Right lobe of liver (tissue), 6 donors: ENCODE measurements around the gene EGFLAM. TPM values are rescaled to one million over a fixed set of nuclear protein-coding genes. Genes with fewer than 3 reads are reported as not detected.

Experiments used
- ATAC-seq, 4 donors: fragments of 200-7000 bp; cut with Tn5 transposase; one replicate each; pipeline ENCODE4 v1.9.1; 2020; ENCODE audit warnings: mild to moderate bottlenecking in 4 of 4, moderate library complexity in 4 of 4
- DNase-seq, 3 donors: peaks; one replicate each; pipeline ENCODE4 v3.0.0-alpha.2; 2020
- H3K27ac ChIP-seq, 3 donors: fragments of 200-600 bp; one replicate each; pipeline ENCODE4 v1.8.0; 2022
- H3K27me3 ChIP-seq, 2 donors: fragments of 200-600 bp; one replicate each; pipeline ENCODE4 v1.8.0; 2022
- H3K36me3 ChIP-seq, 4 donors: fragments of 200-600 bp; sonication (generic) in 1 of 4; one replicate each; pipeline versions ENCODE4 v1.5.1 to v1.8.0; 2017 to 2022; ENCODE audit warnings: control low read depth in 1 of 4
- H3K4me1 ChIP-seq, 4 donors: fragments of 200-600 bp; sonication (generic) in 1 of 4; one replicate each; pipeline versions ENCODE4 v1.5.1 to v1.8.0; 2017 to 2022; ENCODE audit warnings: control low read depth in 1 of 4
- H3K4me3 ChIP-seq, 3 donors: fragments of 200-600 bp; one replicate each; pipeline ENCODE4 v1.8.0; 2022
- H3K9me3 ChIP-seq, 4 donors: fragments of 200-600 bp; sonication (generic) in 1 of 4; one replicate each; pipeline versions ENCODE4 v1.5.1 to v1.8.0; 2017 to 2022; ENCODE audit warnings: control low read depth in 1 of 4
- POLR2A ChIP-seq: fragments of 450-650 bp; IDR thresholded peaks from one replicate; pipeline ENCODE4 v1.6.1; 2017; ENCODE audit warnings: antibody characterized with exemption, mild to moderate bottlenecking
- WGBS: methylation state at CpG from one replicate; pipeline ENCODE4 v1.1.6; 2018; ENCODE audit warnings: low coverage, low lambda C conversion rate; ENCODE audit not compliant: insufficient coverage; ENCODE audit errors: missing lambda C conversion rate; 5-methylcytosine and 5-hydroxymethylcytosine counted together
- intact Hi-C, 2 donors: fragments of 100-400 bp; cut with DNase I; formaldehyde crosslinking; loops; one replicate each; pipeline versions ENCODE4 v1.11.2 to v1.14.1; 2022
- total RNA-seq, 6 experiments: library from RNA; depleted of rRNA in 2 of 6; stranded (reverse); fragments of >200 nt in 2 of 6; fragmentation: NEBNext Ultra II Directional in 3 of 6; extraction: Animal tissue kit (Norgen Biotek cat#: 25700) in 3 of 6; gene quantifications; one replicate each; pipeline versions ENCODE4 v1.1.0 to v1.2.4, GENCODE V29; 2016 to 2023
- TF ChIP-seq, protein P1 (sequence below), 4 donors: fragments of 200-600 bp in 3 of 4; fragments of 450-650 bp in 1 of 4; IDR thresholded peaks; one replicate each; pipeline versions ENCODE4 v1.5.1 to v1.8.0; 2016 to 2022; ENCODE audit warnings: antibody characterized with exemption in 4 of 4, mild to moderate bottlenecking in 2 of 4
- donor health status: DM: no; HTN: yes; CAD: no.
- donor health status: DM: no; HTN: no; CAD: no.
- donor health status: DM: no; HTN: no; CAD: no.
- donor health status: DM: no; HTN: yes; CAD: no.
- donor health status: DM: no; HTN: yes; CAD: no.

EGFLAM gene
- total RNA-seq, 6 experiments from 2014 or later = 0.50 to 6.2 (median 2.3) TPM

GRCh38 chr5:38240212-38240611, 18.1 kb upstream of the EGFLAM start:
- ATAC-seq (no peak), DNase-seq (no peak)
- Histone ChIP-seq H3K27me3 (no peaks in the 10 kb centered on the region), H3K27ac (no peak overlapping the region), H3K9me3 (no peaks in the 10 kb centered on the region), H3K4me1 (no peaks in the 10 kb centered on the region), H3K4me3 (no peak overlapping the region), H3K36me3 (no peaks in the 10 kb centered on the region)
- TF ChIP-seq POLR2A = no peak
- TF ChIP-seq, protein P1, sequence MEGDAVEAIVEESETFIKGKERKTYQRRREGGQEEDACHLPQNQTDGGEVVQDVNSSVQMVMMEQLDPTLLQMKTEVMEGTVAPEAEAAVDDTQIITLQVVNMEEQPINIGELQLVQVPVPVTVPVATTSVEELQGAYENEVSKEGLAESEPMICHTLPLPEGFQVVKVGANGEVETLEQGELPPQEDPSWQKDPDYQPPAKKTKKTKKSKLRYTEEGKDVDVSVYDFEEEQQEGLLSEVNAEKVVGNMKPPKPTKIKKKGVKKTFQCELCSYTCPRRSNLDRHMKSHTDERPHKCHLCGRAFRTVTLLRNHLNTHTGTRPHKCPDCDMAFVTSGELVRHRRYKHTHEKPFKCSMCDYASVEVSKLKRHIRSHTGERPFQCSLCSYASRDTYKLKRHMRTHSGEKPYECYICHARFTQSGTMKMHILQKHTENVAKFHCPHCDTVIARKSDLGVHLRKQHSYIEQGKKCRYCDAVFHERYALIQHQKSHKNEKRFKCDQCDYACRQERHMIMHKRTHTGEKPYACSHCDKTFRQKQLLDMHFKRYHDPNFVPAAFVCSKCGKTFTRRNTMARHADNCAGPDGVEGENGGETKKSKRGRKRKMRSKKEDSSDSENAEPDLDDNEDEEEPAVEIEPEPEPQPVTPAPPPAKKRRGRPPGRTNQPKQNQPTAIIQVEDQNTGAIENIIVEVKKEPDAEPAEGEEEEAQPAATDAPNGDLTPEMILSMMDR (IDR thresholded peaks at IDR 0.05) = no peak
- intact Hi-C loops = no loop called here
- 22% methylated on average over 1 of the region's 1 CpG for WGBS

GRCh38 chr5:38241655-38242054, 16.7 kb upstream of the EGFLAM start:
- intact Hi-C loops = no loop called here
- Histone ChIP-seq H3K9me3 (no peaks in the 10 kb centered on the region), H3K27ac (no peak overlapping the region), H3K27me3 (no peaks in the 10 kb centered on the region), H3K4me1 (no peaks in the 10 kb centered on the region), H3K36me3 (no peaks in the 10 kb centered on the region), H3K4me3 (no peak overlapping the region)
- no peak for DNase-seq
- TF ChIP-seq POLR2A = no peak
- TF ChIP-seq, protein P1 (IDR thresholded peaks at IDR 0.05) = no peak
- ATAC-seq = no peak
- WGBS = 41% methylated on average over 5 of the region's 5 CpGs

GRCh38 chr5:38245307-38245706, 13.1 kb upstream of the EGFLAM start:
- ATAC-seq = no peak
- Histone ChIP-seq H3K4me3 (no peak overlapping the region), H3K27me3 (no peaks in the 10 kb centered on the region), H3K9me3 (no peaks in the 10 kb centered on the region), H3K36me3 (no peaks in the 10 kb centered on the region), H3K27ac (no peak overlapping the region), H3K4me1 (no peaks in the 10 kb centered on the region)
- intact Hi-C loops = no loop called here
- 92% methylated on average over 6 of the region's 6 CpGs for WGBS
- TF ChIP-seq, protein P1 (IDR thresholded peaks at IDR 0.05) = no peak
- TF ChIP-seq POLR2A = no peak
- no peak for DNase-seq

DNA sequence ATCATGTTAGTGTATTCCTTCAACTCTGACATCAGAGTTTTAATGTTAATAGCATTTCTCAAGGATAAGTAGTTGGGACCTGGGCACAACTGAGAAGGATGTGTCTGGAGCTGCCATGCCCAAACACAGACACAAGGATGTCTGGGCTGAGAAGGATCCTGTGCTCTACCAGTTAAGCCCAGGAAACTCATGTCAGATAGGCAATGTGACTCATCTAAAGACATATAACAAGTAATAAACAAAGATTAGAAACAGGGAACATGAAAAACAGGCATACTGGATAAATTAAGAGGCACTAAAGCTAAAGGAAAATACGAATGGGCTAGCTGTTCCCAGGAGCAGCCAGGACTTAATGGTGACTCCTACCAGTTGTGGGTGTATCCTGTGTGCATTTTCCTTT, 9.1 kb upstream of the EGFLAM start:
- no peaks in the 10 kb centered on the region for H3K4me1 ChIP-seq
- H3K27me3 ChIP-seq = no peaks in the 10 kb centered on the region
- H3K36me3 ChIP-seq = no peaks in the 10 kb centered on the region
- H3K4me3 ChIP-seq = no peak overlapping the region
- TF ChIP-seq, protein P1 (IDR thresholded peaks at IDR 0.05) = no peak
- no peak for TF ChIP-seq POLR2A
- H3K27ac ChIP-seq = no peak overlapping the region
- intact Hi-C loops = no loop called here
- no peak for DNase-seq
- whole genome bisulfite sequencing = 0% methylated on average over 1 of the region's 1 CpG
- no peaks in the 10 kb centered on the region for H3K9me3 ChIP-seq
- no peak for ATAC-seq

- TF ChIP-seq, protein P1 (IDR thresholded peaks at IDR 0.05) = no peak
- no peak for TF ChIP-seq POLR2A
- Histone ChIP-seq H3K27me3 (no peaks in the 10 kb centered on the region), H3K4me3 (no peak overlapping the region), H3K36me3 (no peaks in the 10 kb centered on the region), H3K9me3 (no peaks in the 10 kb centered on the region), H3K27ac (no peak overlapping the region), H3K4me1 (no peaks in the 10 kb centered on the region)
- no peak for DNase-seq
- 59% methylated on average over 2 of the region's 2 CpGs for WGBS
- ATAC-seq = no peak
- intact Hi-C loops = no loop called here
Observed at GRCh38 chr5:38249812-38250211, 8.5 kb upstream of the EGFLAM start.
